Measurements from ENCODE around the gene ABCG2. TPM values are rescaled to one million over a fixed set of nuclear protein-coding genes. Genes with fewer than 3 reads are reported as not detected.

The ABCG2 gene
- 1.8 and 12.9 TPM in 2 replicates for total RNA-seq

DNA sequence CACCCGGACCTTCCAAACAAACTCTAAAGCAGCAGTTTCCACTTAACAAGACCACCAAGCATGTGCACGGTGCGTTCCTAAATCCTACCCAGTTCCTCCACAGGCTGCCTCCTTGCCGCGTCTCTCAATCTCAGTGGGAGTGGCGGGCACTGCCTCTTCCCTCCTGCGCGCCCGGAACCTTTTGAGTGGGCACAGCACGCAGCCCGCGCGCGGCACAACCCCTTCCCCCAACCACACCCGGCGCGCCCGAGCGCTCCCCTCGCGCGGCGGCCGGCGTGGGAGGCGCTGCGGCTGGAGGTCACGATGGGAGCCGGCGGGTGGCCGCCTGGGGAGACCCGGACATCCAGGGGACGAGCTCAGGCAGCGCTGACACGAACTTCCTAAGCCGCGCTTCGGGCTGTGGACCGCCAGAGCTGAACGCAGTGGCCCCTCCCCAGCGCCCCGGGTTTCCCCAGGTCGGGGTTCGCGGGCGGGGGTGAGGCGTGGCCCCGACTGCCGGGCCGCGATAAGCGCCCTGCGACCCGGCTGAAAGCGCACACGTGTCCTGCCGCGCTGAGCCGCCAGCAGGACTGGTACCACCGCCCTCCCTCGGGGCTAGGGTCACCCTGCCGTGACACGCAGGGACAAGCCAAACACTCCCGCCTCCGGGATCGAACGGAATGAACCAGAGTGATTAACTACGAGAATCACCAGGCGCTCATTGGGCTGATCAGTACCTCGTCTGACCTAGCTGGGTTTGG, at the start of gene ABCG2:
Gene ABCG2 (minus strand): TSS at position 151 of the 740 bp plus-strand sequence. CDS start 18,644 bp downstream, outside the sequence.
- peak in 1 of 2 donors; percentile 34 for DNase-seq (ENCODE audit: low read depth in 2 of 2)

DNA sequence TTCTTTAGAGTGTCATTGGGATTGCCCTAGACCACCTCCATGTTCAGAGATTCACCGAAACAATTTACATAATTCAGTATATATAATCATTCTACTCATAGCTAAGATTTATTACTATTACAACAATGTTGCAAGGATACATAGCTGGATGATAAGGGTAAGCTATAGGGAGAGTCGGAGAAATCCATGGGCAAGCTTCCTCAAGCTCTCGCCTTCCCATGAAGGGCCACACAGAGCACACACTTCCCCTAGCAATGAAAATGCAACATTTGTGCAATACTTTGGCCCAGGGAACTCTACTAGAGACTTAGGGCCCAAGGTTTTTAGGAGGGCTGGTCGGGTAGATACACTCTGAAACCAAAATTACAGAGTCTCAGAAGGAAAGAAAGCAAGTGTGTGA, 49.7 kb upstream of the ABCG2 start:
- DNase-seq (ENCODE audit: low read depth in 2 of 2), result no peak

GRCh38 chr4:88207171-88207570, 48.7 kb upstream of the ABCG2 start:
- DNase-seq (ENCODE audit: low read depth in 2 of 2), result no peak

DNA sequence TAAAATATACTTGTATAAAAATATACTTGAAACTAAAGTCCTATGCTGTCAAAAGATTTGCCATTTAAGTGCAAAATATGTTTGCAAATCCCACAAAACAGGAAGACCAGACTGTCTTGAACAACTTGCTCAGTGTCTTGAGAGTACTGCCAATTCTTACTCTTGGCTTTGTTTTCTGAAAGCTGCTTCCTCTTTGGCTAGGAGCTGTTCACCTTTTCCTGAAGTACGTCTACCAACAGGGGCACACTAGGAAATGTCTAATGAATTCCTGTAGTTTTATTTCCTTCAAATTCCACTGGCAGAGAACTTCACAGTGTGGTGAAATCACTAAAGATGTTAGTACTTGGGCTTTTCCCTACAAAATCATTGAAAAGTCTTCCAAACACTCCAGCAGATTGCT, 46.4 kb upstream of the ABCG2 start:
- peak in 1 of 2 donors; percentile 84 for DNase-seq (ENCODE audit: low read depth in 2 of 2)

DNA sequence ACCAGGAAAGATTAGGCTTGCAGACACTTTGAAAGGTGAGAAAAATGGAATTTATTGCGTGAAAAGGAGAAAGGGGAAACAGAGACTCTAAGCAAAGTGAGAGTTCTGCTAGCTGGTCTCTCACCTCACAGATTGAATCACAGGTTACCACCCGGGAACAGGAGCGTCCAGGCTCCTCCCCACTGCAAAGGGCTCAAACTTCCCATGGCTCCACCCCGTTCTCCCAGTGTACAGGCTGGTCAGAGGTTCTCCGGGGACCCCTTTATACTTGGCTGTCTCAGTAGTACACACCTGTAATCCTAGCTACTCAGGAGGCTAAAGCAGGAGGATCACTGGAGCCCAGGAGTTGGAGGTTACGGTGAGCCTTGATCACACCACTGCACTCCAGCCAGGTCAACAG, 44.0 kb upstream of the ABCG2 start:
- no peak for DNase-seq (ENCODE audit: low read depth in 2 of 2)

DNA sequence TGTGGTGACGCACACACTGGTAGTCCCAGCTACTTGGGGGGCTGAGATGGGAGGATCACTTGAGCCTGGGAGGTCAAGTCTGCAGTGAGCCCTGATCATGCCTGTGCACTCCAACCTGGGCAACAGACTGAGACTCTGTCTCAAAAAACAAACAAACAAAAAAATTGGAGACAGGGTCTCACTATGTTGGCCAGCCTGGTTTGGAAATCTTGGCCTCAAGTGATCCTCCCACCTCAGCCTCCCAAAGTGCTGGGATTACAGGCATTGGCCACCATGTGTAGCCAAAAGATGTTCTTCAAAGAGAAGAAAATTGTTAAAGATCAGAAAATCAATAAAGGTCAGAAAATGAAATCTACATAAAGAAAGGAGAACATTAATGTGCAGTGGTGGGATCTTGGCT, 41.7 kb upstream of the ABCG2 start:
- no peak for DNase-seq (ENCODE audit: low read depth in 2 of 2)

DNA sequence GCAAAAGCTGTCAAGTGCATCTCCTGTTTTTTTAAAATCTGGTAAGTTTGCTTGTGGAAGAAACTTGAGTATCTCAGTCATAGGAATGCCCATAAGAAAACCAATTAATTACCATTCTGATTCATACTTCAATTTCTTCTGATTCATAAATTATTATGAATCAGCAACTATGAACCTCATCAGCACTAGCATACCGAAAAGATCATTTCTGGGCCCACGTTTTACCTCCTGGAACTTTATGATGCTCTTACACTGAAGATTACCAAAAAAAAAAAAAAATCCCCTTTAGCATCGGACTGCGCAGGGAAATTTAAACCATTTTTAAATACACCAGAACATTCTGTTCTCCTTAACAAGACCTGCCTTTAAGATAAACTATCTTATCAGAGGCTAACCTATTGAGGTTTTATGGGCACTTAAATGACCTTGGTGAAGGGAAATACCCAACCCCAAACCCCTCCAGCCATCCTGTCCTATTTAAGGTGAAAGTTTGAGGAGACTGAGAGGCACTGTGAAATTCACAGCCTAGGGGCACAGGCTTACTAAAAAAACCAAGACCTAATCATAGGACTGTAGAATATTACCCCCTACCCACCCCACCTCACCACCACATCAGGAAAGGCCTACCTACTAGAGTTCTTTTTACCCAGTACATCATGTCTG, 38.2 kb upstream of the ABCG2 start:
- no peak for DNase-seq (ENCODE audit: low read depth in 2 of 2)

DNA sequence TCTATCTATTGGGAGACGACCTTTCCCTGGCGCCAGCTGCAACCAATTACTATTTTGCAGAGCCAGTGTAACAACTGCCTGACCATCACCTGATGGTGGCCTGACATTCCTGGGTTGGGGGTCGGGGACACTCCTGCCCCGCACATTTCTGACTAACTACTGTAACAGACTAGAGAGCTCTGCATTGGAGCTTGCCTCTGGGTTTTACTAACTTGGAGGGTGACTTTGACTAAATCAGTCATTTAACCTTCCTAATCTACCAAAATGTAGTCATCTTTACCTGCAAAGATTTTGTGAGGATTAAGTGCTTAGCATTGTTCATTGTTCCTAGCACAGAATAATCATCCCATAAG, 37.5 kb upstream of the ABCG2 start:
- DNase-seq (ENCODE audit: low read depth in 2 of 2), result no peak

DNA sequence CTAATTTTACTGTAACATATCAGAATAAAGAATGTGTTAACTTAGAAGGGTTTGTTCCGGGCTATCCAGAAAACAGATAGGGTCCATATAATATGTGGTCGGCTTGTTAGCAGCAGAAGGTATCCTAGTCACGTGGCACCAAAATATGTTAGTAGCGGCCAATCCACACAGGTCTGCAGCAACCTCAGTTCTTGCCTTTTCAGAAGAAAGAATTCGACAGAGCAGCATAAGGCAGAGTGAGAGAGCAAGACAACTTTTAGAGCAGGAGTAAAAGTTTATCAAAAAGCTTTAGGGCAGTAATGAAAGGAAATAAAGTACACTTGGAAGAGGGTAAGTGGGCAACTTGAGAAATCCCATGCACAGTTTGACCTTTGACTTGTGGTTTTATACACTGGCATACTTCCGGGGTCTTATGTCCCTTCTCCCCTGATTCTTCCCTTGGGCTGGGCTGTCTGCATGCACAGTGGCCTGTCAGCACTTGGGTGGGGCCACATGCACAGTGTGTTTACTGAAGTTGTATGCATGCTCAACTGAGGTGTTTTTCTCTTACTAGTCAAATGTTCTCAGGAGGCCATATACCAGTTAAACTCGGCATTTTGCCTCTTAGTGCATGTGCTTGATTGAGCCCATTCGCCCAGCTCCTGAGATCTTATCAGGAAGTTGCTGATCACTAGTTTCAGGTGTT, 37.0 kb upstream of the ABCG2 start:
- DNase-seq (ENCODE audit: low read depth in 2 of 2), result no peak

DNA sequence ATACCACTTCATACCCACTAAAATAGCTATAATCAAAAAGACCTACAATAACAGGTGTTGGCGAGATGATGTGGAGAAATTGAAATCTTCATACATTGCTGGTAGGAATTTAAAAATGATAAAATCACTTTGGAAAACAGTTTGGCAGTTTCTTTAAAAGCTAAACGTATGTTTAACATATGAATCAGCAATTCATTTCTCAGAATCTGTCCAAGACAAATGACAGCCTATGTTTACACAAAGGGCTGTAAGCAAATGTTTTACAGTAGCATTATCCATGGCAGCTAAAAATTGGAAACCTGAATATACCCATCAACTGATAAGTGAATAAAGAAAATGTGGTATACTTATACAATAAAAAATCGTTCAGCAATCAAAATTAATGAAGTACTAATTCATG, 33.0 kb upstream of the ABCG2 start:
- DNase-seq (ENCODE audit: low read depth in 2 of 2), result no peak

DNA sequence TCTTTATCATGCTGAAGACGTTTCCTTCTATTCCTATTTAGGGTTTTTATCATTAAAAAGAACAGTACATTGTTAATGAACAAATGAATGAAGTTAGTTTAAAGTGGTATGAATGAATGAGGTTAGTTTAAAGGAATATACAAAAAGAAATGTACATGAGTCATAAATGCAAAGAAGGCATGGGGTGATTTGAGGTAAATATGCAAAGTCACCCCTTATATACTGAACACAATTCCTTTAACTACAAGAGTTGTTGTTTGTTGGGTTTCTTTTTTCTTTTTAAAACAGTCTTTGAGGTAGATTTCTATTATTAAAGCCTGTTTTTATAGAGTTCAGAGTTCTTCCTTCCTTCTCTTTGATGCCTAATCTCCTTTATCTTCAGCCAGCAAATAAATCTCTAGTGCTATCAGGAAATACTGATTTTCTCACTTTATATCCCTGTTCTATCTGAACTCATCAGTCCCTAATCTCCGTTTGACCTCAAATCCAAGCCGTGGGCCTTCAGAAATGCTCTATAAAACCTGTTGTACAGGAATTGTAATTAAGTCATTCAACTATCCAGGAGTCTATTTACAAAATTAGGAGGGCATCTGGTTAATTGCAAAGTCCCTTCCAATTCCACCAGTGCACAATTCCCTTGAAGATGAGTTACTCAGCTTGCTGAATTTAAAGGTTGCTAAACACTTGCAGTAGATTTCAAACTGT, 31.6 kb upstream of the ABCG2 start:
- DNase-seq (ENCODE audit: low read depth in 2 of 2), result no peak

- DNase-seq (ENCODE audit: low read depth in 2 of 2), result no peak
Measured at GRCh38 chr4:88189418-88189738, 30.9 kb upstream of the ABCG2 start.

DNA sequence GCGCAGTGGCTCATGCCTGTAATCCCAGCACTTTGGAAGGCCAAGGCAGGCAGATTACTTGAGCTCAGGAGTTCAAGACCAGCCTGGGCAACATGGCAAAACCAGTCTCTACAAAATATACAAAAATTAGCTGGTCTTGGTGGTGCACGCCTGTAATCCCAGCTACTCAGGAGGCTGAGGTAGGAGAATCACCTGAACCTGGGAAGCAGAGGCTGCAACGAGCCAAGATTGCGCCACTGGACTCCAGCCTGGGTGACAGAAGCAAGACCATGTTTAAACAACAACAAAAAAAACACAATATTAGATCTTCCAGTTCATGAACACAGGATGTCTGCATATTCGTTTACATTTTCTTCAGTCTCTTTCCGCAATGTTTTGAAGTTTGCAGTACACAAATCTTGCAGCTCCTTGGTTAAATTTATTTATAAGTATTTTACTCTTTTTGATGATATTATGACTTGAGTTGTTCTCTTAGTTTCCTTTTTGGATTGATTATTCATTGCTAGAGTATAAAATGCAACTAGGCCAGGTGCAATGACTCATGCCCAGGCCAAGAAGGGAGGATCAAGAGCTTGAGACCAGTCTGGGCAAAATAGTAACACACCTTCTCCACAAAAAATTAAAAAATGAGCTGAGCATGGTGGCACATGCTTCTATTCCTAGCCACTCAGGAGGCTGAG, 30.4 kb upstream of the ABCG2 start:
- DNase-seq (ENCODE audit: low read depth in 2 of 2), result no peak

GRCh38 chr4:88187766-88188165, 29.3 kb upstream of the ABCG2 start:
- DNase-seq (ENCODE audit: low read depth in 2 of 2), result no peak

DNA sequence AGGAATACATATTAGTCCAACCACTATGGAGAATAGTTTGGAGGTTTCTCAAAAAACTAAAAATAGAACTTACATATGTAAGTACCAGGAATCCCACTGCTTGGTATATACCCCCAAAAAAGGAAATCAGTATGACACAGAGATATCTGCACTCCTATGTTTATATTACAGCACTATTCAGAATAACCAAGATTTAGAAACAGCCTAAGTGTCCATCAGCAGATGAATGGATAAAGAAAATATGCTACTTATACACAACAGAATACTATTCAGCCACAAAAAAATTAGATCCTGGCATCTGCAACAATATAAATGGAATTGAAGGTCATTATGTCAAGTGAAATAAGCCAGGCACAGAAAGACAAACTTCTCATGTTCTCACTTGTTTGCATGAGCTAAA, 27.5 kb upstream of the ABCG2 start:
- no peak for DNase-seq (ENCODE audit: low read depth in 2 of 2)

DNA sequence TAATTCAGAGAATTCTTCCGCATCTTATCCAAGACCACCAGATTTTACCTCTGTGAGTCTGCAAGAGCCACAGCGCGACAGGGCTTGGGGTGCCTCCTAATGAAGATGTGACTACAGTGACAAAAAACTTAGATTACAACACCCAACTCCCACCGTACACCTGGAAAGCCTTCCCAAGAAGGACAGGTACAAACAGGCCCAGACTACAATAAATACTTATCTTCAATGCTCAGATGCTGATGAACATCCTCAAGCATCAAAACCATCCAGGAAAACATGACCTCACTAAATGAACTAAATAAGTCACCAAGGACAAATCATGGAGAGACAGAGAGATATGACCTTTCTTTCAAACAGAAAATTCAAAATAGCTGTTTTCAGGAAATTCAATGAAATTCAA, 20.8 kb upstream of the ABCG2 start:
- DNase-seq (ENCODE audit: low read depth in 2 of 2), result no peak

DNA sequence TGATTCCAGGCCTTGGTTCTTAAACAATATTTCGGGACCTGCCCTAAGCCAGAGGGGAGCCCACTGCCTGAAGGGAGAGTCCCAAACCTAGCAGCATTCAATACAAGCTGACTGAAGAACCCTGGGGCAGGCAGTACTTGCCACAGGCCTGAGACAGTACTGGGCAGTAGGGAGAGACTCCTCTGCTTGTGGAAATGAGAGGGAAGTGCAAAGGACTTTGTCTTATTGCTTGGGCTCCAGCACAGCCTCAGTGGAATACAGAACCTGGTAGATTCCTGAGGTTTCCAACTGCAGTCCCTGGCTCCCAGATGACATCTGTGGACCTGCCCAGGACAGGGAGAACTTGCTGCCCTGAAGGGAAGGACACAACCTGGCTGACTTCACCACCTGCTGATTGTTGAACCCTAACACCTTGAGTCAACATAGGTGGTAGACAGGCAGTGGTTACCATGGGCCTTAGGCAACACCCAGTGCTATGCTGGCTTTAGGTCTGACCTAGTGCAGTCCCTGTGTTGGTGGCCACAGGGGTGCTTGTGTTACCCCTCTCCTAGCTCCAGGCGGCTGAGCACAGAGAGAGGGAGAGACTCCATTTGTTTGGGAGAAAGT, 20.3 kb upstream of the ABCG2 start:
- no peak for DNase-seq (ENCODE audit: low read depth in 2 of 2)

- peak in 1 of 2 donors; percentile 57 for DNase-seq (ENCODE audit: low read depth in 2 of 2)
Measured at GRCh38 chr4:88177983-88178625, 19.7 kb upstream of the ABCG2 start.

- no peak for DNase-seq (ENCODE audit: low read depth in 2 of 2)
Measured at GRCh38 chr4:88172987-88173386, 14.5 kb upstream of the ABCG2 start.

DNA sequence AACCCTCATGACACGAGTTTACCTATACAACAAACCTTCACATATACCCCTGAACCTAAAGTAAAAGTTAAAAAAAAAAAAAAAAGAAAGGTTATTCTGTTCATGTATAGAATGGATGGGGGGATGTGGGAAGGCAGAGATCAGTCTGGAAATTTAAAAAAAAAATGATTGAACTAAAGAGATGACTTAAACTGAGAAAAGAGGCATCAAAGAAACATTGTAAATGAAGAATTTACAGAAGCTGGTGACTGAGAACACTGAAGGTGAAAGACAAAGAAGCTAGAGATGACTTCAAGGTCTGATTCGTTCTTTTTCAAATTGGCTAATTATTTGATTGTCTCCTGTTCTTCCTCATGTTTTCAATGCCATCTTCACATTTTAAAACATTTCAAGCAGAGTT, 12.8 kb upstream of the ABCG2 start:
- no peak for DNase-seq (ENCODE audit: low read depth in 2 of 2)

- no peak for DNase-seq (ENCODE audit: low read depth in 2 of 2)
Measured at GRCh38 chr4:88169298-88169697, 10.9 kb upstream of the ABCG2 start.

Data from lung microvascular endothelial cell (primary cell).